Endothelial cell (in vitro differentiated cells): ENCODE measurements around the gene IL17RC. TPM values are rescaled to one million over a fixed set of nuclear protein-coding genes. Genes with fewer than 3 reads are reported as not detected.

Source experiments
- DNase-seq: peaks from one replicate; pipeline ENCODE4 v3.0.0; 2021; ENCODE audit warnings: low spot score
- H3K27ac Mint-ChIP-seq: one replicate; pipeline ENCODE4 v1.8.0; 2021; ENCODE audit warnings: mixed read lengths, inconsistent platforms; ENCODE audit not compliant: unreplicated experiment
- H3K27me3 Mint-ChIP-seq: one replicate; pipeline ENCODE4 v1.8.0; 2021; ENCODE audit warnings: mild to moderate bottlenecking, moderate library complexity, mixed read lengths, inconsistent platforms; ENCODE audit not compliant: unreplicated experiment
- H3K36me3 Mint-ChIP-seq: one replicate; pipeline ENCODE4 v1.8.0; 2021; ENCODE audit warnings: mild to moderate bottlenecking, low read depth, mixed read lengths, inconsistent platforms; ENCODE audit not compliant: unreplicated experiment
- H3K4me1 Mint-ChIP-seq: one replicate; pipeline ENCODE4 v1.8.0; 2021; ENCODE audit warnings: mild to moderate bottlenecking, mixed read lengths, inconsistent platforms; ENCODE audit not compliant: unreplicated experiment
- H3K4me3 Mint-ChIP-seq: one replicate; pipeline ENCODE4 v1.8.0; 2021; ENCODE audit warnings: mild to moderate bottlenecking, mixed read lengths, inconsistent platforms; ENCODE audit not compliant: unreplicated experiment
- H3K9me3 Mint-ChIP-seq: one replicate; pipeline ENCODE4 v1.8.0; 2021; ENCODE audit warnings: mixed read lengths, inconsistent platforms; ENCODE audit not compliant: unreplicated experiment
- CTCF ChIP-seq: fragments of 200-600 bp; sonication (generic); IDR thresholded peaks from one replicate; pipeline ENCODE4 v1.5.0; 2021; ENCODE audit warnings: antibody characterized with exemption; ENCODE audit not compliant: unreplicated experiment
- total RNA-seq: library from RNA; stranded (reverse); fragmentation: NEBNext Ultra II Directional; extraction: Animal tissue kit (Norgen Biotek cat#: 25700); gene quantifications from one replicate; pipeline ENCODE4 v1.2.1, GENCODE V29; 2021; ENCODE audit not compliant: unreplicated experiment

The IL17RC gene
- total RNA-seq, 1 donor from 2014 or later = 17.5 TPM

GRCh38 chr3:9908286-9908685 is 8.6 kb upstream of the IL17RC start:
- Mint-ChIP-seq H3K27ac (no peak overlapping the region), H3K9me3 (no peaks in the 10 kb centered on the region), H3K36me3 (peaks cover 12% of the 10 kb centered on the region), H3K4me1 (peaks cover 9% of the 10 kb centered on the region), H3K4me3 (no peak overlapping the region), H3K27me3 (peaks cover 5% of the 10 kb centered on the region)
- DNase-seq = no peak
- no peak for TF ChIP-seq CTCF

GRCh38 chr3:9909221-9910013 is 7.5 kb upstream of the IL17RC start:
- no peak for DNase-seq
- H3K4me1 Mint-ChIP-seq = peaks cover 2% of the 10 kb centered on the region
- H3K27ac Mint-ChIP-seq = no peak overlapping the region
- peaks cover 12% of the 10 kb centered on the region for H3K36me3 Mint-ChIP-seq
- H3K27me3 Mint-ChIP-seq = peaks cover 5% of the 10 kb centered on the region
- H3K4me3 Mint-ChIP-seq = no peak overlapping the region
- no peaks in the 10 kb centered on the region for H3K9me3 Mint-ChIP-seq
- TF ChIP-seq CTCF = no peak

- H3K27ac Mint-ChIP-seq = no peak overlapping the region
- H3K4me1 Mint-ChIP-seq = peaks cover 4% of the 10 kb centered on the region
- H3K9me3 Mint-ChIP-seq = no peaks in the 10 kb centered on the region
- TF ChIP-seq CTCF = no peak
- peaks cover 5% of the 10 kb centered on the region for H3K27me3 Mint-ChIP-seq
- no peak overlapping the region for H3K4me3 Mint-ChIP-seq
- peaks cover 12% of the 10 kb centered on the region for H3K36me3 Mint-ChIP-seq
- no peak for DNase-seq
Observed at GRCh38 chr3:9911863-9912262, 5.0 kb upstream of the IL17RC start.

- TF ChIP-seq CTCF = no peak
- peaks cover 5% of the 10 kb centered on the region for H3K27me3 Mint-ChIP-seq
- no peak for DNase-seq
- H3K4me3 Mint-ChIP-seq = peak overlapping the region; percentile 66
- no peaks in the 10 kb centered on the region for H3K9me3 Mint-ChIP-seq
- peaks cover 12% of the 10 kb centered on the region for H3K36me3 Mint-ChIP-seq
- H3K27ac Mint-ChIP-seq = no peak overlapping the region
- H3K4me1 Mint-ChIP-seq = peaks cover 4% of the 10 kb centered on the region
Observed at GRCh38 chr3:9912294-9912935, 4.5 kb upstream of the IL17RC start.

- Mint-ChIP-seq H3K36me3 (peaks cover 12% of the 10 kb centered on the region), H3K27ac (no peak overlapping the region), H3K27me3 (peaks cover 5% of the 10 kb centered on the region), H3K4me3 (no peak overlapping the region), H3K4me1 (peaks cover 4% of the 10 kb centered on the region), H3K9me3 (no peaks in the 10 kb centered on the region)
- DNase-seq = no peak
- no peak for TF ChIP-seq CTCF
Observed at GRCh38 chr3:9913601-9914000, 3.3 kb upstream of the IL17RC start.
